Ovary (tissue), 3 donors: ENCODE results near the gene TXNDC11.

Experiments used
- EP300 ChIP-seq: sonication (generic); formaldehyde crosslinking; IDR thresholded peaks from one replicate; pipeline ENCODE4 v1.6.1; 2017; ENCODE audit warnings: antibody characterized with exemption
- POLR2A ChIP-seq: fragments of 450-650 bp; IDR thresholded peaks from one replicate; pipeline ENCODE4 v1.6.1; 2017; ENCODE audit warnings: antibody characterized with exemption, mild to moderate bottlenecking, moderate library complexity
- TF ChIP-seq, protein P1 (sequence below), 3 donors: fragments of 450-650 bp in 2 of 3; fragments of 200-600 bp in 1 of 3; IDR thresholded peaks; one replicate each; pipeline versions ENCODE4 v1.5.1 to v1.8.0; 2016 to 2022; ENCODE audit warnings: antibody characterized with exemption in 3 of 3, mild to moderate bottlenecking in 1 of 3
- donor health status: DM: no; HTN: no; CAD: no.

DNA sequence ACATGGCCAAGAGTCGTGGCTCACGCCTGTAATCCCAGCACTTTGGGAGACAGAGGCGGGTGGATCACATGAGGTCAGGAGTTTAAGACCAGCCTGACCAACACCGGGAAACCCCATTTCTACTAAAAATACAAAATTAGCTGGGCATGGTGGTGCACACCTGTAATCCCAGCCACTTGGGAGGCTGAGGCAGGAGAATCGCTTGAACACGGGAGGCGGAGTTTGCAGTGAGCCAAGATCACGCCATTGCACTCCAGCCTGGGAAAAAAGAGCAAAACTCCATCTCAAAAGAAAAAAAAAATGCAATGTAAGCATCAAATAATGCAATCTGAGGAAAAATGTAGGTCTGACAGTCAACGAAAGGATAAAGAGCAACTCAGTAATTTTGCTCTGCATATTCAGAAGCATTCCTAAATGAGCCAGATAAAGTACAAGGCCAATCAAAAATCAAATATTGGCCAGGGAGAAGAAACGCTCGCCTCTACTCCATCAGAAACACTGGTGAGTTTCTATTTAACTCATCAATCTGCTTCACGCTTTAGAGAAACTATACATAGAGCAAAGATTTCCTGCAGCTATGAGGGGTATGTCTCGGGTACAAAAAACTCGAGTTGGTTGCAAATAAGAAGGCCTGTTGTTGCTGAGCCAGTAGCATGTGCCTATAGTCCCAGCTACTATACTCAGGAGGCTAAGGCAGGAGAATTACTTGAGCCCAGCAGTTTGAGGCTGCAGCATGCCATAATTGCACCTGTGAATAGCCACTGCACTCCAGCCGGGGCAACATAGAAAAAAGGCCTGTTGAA, 3.7 kb downstream of the TXNDC11 start:
- TF ChIP-seq, protein P1, sequence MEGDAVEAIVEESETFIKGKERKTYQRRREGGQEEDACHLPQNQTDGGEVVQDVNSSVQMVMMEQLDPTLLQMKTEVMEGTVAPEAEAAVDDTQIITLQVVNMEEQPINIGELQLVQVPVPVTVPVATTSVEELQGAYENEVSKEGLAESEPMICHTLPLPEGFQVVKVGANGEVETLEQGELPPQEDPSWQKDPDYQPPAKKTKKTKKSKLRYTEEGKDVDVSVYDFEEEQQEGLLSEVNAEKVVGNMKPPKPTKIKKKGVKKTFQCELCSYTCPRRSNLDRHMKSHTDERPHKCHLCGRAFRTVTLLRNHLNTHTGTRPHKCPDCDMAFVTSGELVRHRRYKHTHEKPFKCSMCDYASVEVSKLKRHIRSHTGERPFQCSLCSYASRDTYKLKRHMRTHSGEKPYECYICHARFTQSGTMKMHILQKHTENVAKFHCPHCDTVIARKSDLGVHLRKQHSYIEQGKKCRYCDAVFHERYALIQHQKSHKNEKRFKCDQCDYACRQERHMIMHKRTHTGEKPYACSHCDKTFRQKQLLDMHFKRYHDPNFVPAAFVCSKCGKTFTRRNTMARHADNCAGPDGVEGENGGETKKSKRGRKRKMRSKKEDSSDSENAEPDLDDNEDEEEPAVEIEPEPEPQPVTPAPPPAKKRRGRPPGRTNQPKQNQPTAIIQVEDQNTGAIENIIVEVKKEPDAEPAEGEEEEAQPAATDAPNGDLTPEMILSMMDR (IDR thresholded peaks at IDR 0.05): no peak
- TF ChIP-seq EP300: no peak
- no peak for TF ChIP-seq POLR2A
